Tibial nerve (tissue), 4 donors: ENCODE measurements around the gene SLC24A3. TPM values are rescaled to one million over a fixed set of nuclear protein-coding genes. Genes with fewer than 3 reads are reported as not detected.

Experiments used
- DNase-seq, 2 donors: peaks; one replicate each; pipeline ENCODE4 v3.0.0-alpha.2; 2019; ENCODE audit warnings: low spot score in 2 of 2
- H3K27ac ChIP-seq, 4 donors: fragments of 200-600 bp; sonication (generic) in 3 of 4; one replicate each; pipeline ENCODE4 v1.5.1; 2017 to 2019; ENCODE audit warnings: mild to moderate bottlenecking in 1 of 4
- H3K27me3 ChIP-seq, 2 donors: fragments of 200-600 bp; sonication (generic) in 1 of 2; one replicate each; pipeline versions ENCODE4 v1.5.1 to v1.6.0; 2017 to 2019
- H3K36me3 ChIP-seq, 3 donors: fragments of 200-600 bp; sonication (generic); one replicate each; pipeline ENCODE4 v1.5.1; 2018 to 2019
- H3K4me1 ChIP-seq, 4 donors: fragments of 200-600 bp; sonication (generic) in 3 of 4; one replicate each; pipeline ENCODE4 v1.5.1; 2017 to 2019
- H3K4me3 ChIP-seq, 4 donors: fragments of 200-600 bp; sonication (generic) in 3 of 4; one replicate each; pipeline ENCODE4 v1.5.1; 2017 to 2019; ENCODE audit warnings: mild to moderate bottlenecking in 1 of 4, moderate library complexity in 1 of 4
- H3K9me3 ChIP-seq, 4 donors: fragments of 200-600 bp; sonication (generic) in 3 of 4; one replicate each; pipeline ENCODE4 v1.5.1; 2017 to 2019
- CTCF ChIP-seq, 5 experiments: fragments of 200-600 bp in 3 of 5; fragments of 450-650 bp in 2 of 5; sonication (generic) in 3 of 5; IDR thresholded peaks; one replicate each; pipeline ENCODE4 v1.5.1; 2016 to 2019; ENCODE audit warnings: antibody characterized with exemption in 5 of 5, mild to moderate bottlenecking in 3 of 5, moderate library complexity in 2 of 5
- EP300 ChIP-seq, 2 donors: sonication (generic); formaldehyde crosslinking; IDR thresholded peaks; one replicate each; pipeline ENCODE4 v1.6.1; 2017; ENCODE audit warnings: antibody characterized with exemption in 2 of 2, mild to moderate bottlenecking in 1 of 2
- POLR2A ChIP-seq, 2 donors: fragments of 450-650 bp; IDR thresholded peaks; one replicate each; pipeline ENCODE4 v1.6.1; 2017; ENCODE audit warnings: antibody characterized with exemption in 2 of 2, mild to moderate bottlenecking in 2 of 2, moderate library complexity in 2 of 2
- WGBS, 2 donors: methylation state at CpG; one replicate each; pipeline ENCODE4 v1.1.5; 2018; 5-methylcytosine and 5-hydroxymethylcytosine counted together
- total RNA-seq, 4 donors: library from RNA; depleted of rRNA; stranded (reverse); fragments of >200 nt; gene quantifications; one replicate each; pipeline ENCODE4 v1.1.0, GENCODE V29; 2016

Gene SLC24A3
- total RNA-seq, 4 donors from 2014 or later, result 1.3 to 4.0 (median 2.7) TPM

GRCh38 chr20:19648024-19648423 lies 435.6 kb downstream of the SLC24A3 start:
- Histone ChIP-seq H3K36me3 (no peaks in the 10 kb centered on the region), H3K27ac (no peak overlapping the region), H3K9me3 (peaks cover 0 to 21% (median 0%) of the 10 kb centered on the region in 4 donors), H3K27me3 (no peaks in the 10 kb centered on the region), H3K4me3 (no peak overlapping the region), H3K4me1 (no peaks in the 10 kb centered on the region)
- DNase-seq, result no peak
- whole genome bisulfite sequencing, 2 donors, result 74 to 86% methylated on average over 2 of the region's 2 CpGs
- no peak for TF ChIP-seq CTCF (IDR thresholded peaks at IDR 0.05)
- TF ChIP-seq POLR2A (IDR thresholded peaks at IDR 0.05), result no peak
- TF ChIP-seq EP300 (IDR thresholded peaks at IDR 0.05), result no peak

- DNase-seq, result no peak
- H3K9me3 ChIP-seq, result peaks cover 0 to 21% (median 0%) of the 10 kb centered on the region in 4 donors
- H3K4me3 ChIP-seq, result no peak overlapping the region
- no peak overlapping the region for H3K27ac ChIP-seq
- H3K4me1 ChIP-seq, result no peaks in the 10 kb centered on the region
- 74 to 76% methylated on average over 3 of the region's 3 CpGs for WGBS, 2 donors
- H3K36me3 ChIP-seq, result no peaks in the 10 kb centered on the region
- TF ChIP-seq POLR2A (IDR thresholded peaks at IDR 0.05), result no peak
- TF ChIP-seq CTCF (IDR thresholded peaks at IDR 0.05), result no peak
- no peak for TF ChIP-seq EP300 (IDR thresholded peaks at IDR 0.05)
- no peaks in the 10 kb centered on the region for H3K27me3 ChIP-seq
These were observed 436.6 kb downstream of the SLC24A3 start for GRCh38 chr20:19649041-19649440.

- no peak for DNase-seq
- H3K4me1 ChIP-seq, result no peaks in the 10 kb centered on the region
- H3K4me3 ChIP-seq, result no peak overlapping the region
- WGBS, 2 donors, result 61 to 64% methylated on average over 5 of the region's 5 CpGs
- no peaks in the 10 kb centered on the region for H3K36me3 ChIP-seq
- no peaks in the 10 kb centered on the region for H3K27me3 ChIP-seq
- H3K9me3 ChIP-seq, result peaks cover 0 to 21% (median 0%) of the 10 kb centered on the region in 4 donors
- no peak overlapping the region for H3K27ac ChIP-seq
- no peak for TF ChIP-seq EP300 (IDR thresholded peaks at IDR 0.05)
- TF ChIP-seq CTCF (IDR thresholded peaks at IDR 0.05), result no peak
- TF ChIP-seq POLR2A (IDR thresholded peaks at IDR 0.05), result no peak
These were observed 440.2 kb downstream of the SLC24A3 start for GRCh38 chr20:19652591-19653026.

- TF ChIP-seq EP300 (IDR thresholded peaks at IDR 0.05) (no peak), CTCF (IDR thresholded peaks at IDR 0.05) (no peak), POLR2A (IDR thresholded peaks at IDR 0.05) (no peak)
- no peak overlapping the region for H3K27ac ChIP-seq
- peaks cover 0 to 21% (median 0%) of the 10 kb centered on the region in 4 donors for H3K9me3 ChIP-seq
- no peaks in the 10 kb centered on the region for H3K27me3 ChIP-seq
- DNase-seq, result no peak
- no peak overlapping the region for H3K4me3 ChIP-seq
- no peaks in the 10 kb centered on the region for H3K36me3 ChIP-seq
- WGBS, 2 donors, result 76 to 80% methylated on average over 6 of the region's 6 CpGs
- H3K4me1 ChIP-seq, result no peaks in the 10 kb centered on the region
These were observed 440.9 kb downstream of the SLC24A3 start for GRCh38 chr20:19653327-19653726.

- no peak for TF ChIP-seq EP300 (IDR thresholded peaks at IDR 0.05)
- WGBS, 2 donors, result 83 to 84% methylated on average over 8 of the region's 8 CpGs
- H3K27me3 ChIP-seq, result no peaks in the 10 kb centered on the region
- peaks cover 0 to 17% (median 0%) of the 10 kb centered on the region in 4 donors for H3K9me3 ChIP-seq
- H3K4me1 ChIP-seq, result no peaks in the 10 kb centered on the region
- no peak overlapping the region for H3K4me3 ChIP-seq
- H3K27ac ChIP-seq, result no peak overlapping the region
- no peak for DNase-seq
- no peaks in the 10 kb centered on the region for H3K36me3 ChIP-seq
These were observed 442.5 kb downstream of the SLC24A3 start for GRCh38 chr20:19654921-19655320.

GRCh38 chr20:19658137-19658536 lies 445.7 kb downstream of the SLC24A3 start:
- TF ChIP-seq CTCF (IDR thresholded peaks at IDR 0.05), result no peak
- TF ChIP-seq POLR2A (IDR thresholded peaks at IDR 0.05), result no peak
- TF ChIP-seq EP300 (IDR thresholded peaks at IDR 0.05), result no peak
- Histone ChIP-seq H3K27me3 (no peaks in the 10 kb centered on the region), H3K4me3 (no peak overlapping the region), H3K9me3 (no peaks in the 10 kb centered on the region), H3K4me1 (peaks cover 0 to 9% (median 4%) of the 10 kb centered on the region in 4 donors), H3K36me3 (no peaks in the 10 kb centered on the region), H3K27ac (no peak overlapping the region)
- DNase-seq, result no peak
- 86% methylated on average over 15 of the region's 15 CpGs for WGBS, 2 donors
